Fibroblast of gingiva (primary cell): Measurements from ENCODE around the gene GRK5.
"Not testable (repeated sequence)": the region's sequence is repeated elsewhere in the genome, so short reads cannot be mapped to it uniquely, and the experiment has no call there.

Experiments
- DNase-seq: peaks from one replicate; pipeline ENCODE4 v3.0.0-alpha.2; 2011; ENCODE audit warnings: low read depth

Gene GRK5

DNA sequence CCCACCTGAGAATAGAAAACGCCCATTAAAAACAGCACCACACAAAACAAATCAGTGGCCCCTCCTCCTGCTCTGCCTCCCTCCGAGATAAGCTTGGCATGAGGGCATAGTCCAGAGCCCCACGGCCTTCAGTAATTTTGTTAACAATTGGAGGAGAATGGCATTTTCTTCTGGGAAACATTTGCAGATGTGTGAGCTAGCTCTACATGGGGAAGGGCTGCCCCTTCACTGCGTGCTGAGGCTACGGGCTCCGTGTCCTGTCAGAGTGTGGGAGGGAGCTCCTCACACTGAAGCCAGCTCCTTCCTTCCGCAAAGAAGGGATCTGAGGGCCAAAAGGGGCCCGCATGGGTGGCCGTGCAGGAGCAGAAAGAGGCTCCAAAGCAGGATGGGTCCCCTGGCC is 15.2 kb downstream of the GRK5 start:
- no peak for DNase-seq

DNA sequence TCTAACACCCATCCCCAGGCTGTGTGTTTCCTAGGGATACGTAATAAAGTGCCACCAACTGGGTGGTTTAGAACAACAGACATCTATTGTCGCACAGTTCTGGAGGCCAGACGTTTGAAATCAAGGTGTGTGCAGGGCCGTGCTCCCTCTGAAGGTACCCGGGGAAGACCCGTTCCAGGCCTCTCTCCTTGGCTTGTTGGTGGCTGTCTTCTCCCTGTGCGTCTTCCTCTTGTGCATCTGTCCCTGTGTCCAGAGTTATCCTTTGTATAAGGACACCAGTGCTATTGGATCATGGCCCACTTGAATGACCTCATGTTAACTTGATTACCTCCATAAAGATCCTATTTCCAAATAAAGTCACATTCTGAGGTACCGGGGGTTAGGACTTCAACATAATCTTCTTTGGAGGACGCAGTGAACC is 15.6 kb downstream of the GRK5 start:
- DNase-seq: no peak

DNA sequence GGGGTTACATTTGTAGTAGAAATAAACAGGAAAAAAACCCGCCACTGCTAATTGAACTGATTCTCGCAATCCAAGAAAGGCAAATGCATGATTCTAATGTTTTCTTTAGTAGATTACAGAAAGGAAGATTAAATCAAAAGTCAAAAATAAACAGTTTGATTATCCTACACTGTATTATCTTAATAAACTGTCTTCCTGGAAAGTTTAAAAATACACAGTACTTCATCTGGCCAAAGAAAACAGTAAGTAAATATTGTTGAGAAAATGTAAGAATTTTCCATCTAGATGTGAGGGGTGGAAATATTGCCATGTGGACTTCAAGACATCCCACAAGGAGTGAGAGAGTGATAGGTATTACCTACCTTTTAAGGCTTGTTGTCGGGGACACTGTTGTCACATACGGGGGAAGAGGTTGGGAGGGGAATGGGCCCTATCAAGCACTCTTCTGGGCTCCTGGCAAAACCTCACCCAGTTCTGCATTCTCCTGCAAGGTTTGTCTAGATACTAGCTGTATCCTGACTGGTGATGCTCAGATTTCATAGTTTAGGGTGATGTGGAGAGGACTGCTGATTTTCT is 17.8 kb downstream of the GRK5 start:
- DNase-seq: no peak

DNA sequence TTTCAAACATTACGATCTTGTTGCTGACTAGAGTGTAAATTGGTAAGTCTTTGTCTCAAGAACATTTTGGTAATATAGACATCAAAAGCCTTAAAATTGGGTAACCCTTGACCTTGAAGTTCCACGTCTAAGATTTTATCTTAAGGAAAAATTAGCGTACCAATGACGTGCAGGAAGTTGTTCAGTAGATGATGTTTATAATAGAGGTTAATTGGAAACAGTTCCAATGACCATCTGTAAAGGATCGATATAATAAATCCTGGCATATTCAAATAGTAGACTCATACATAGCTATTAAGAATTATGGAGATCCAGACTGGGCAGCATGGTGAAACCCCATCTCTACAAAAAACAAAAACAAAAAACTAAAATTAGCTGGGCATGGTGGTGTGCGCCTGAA is 20.5 kb downstream of the GRK5 start:
- DNase-seq: no peak

DNA sequence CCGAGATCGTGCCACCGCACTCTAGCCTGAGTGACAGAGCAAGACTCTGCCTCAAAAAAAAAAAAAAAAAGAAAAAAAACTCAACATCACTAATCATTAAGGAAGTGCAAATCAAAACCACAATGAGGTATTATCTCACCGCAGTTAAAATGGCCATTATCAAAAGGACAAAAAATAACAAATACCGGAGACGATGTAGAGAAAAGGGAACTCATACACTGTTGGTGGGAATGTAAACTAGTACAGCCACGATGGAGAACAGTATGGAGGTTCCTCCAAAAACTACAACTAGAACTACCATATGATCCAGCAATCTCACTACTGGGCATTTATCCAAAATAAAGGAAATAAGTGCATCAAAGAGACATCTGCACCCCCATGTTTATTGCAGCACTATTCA is 24.3 kb downstream of the GRK5 start:
- DNase-seq: no peak

DNA sequence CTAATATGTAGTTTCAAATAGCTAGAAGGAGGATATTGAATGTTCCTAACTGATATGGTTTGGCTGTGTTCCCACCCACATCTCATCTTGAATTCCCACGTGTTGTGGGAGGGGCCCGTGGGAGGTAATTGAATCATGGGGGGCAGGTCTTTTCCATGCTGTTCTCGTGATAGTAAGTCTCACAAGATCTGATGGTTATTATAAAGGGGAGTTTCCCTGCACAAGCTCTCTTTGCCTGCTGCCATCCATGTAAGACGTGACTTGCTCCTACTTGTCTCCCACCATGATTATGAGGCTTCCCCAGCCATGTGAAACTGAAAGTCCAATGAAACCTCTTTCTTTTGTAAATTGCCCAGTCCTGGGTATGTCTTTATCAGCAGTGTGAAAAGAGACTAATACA is 25.1 kb downstream of the GRK5 start:
- not testable (repeated sequence) for DNase-seq

DNA sequence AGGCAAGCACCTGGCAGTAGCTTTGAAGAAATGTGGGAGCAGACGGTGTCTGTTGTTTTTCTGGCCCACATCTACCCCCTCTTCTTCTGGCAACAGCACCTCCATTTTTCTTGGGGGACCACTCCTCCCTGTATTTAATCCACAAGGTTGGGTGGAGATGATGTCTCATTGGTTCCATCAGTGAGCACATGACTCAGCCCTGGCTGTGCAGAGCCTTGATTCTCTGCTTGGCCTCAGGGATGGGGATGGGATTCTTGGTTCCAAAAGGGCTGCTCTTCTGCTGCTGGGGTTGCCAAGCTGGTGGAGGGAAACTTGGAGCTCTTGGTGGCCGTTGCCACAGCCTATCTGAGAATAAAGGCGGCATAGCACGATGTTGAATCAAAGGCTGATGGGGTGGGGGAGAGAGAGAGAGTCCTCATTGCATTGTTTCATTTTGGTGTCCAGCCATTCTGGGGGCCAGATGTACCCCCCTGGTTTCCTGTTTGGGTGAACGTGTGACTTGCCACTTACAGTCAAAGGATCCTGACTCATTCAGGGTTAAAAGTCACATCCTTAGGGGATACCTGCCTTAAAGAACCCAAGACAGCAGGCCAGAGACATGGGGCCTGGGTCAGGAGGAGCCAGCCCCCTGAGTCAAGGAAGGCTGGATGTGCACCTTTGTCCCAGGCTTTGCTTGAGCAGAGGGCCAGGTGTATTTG is 25.9 kb downstream of the GRK5 start:
- DNase-seq: no peak

DNA sequence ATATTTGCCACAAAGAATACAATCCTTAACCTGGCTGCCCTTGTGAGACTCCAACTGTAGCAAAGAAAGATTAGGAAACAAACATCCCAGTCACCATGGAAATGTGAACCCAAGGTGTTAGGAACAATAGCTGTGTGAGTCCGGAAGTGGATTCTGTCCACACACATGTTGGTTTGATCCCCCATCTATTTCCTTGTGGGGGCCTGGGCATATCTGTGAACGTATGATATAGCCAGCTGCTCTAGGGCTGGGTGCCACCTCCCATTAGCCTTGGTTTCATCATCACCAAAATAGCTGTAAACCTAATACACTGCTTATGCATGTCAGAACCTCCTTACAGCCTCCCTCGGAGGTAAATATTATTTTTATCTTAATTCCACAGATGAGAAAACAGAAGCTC is 26.4 kb downstream of the GRK5 start:
- peak; percentile 32 for DNase-seq

DNA sequence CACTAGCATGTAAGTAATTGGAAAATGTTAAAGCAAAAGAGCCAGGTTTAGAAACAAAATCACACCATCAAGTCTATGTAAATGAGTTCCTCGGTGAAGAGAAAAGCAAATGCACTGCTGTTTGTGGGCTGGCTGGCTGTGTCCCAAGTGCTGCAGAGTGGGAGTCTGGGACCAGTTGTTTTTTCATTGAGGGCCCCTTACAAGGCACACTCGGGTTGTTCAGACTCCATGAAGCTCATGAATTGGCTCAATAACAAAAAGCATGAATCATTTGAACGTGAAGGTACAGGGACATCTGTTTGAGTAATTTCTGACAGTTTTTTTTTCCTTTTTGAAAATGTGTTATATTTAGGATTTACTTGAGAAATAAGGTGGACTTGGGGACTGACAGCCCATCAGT is 28.0 kb downstream of the GRK5 start:
- DNase-seq: no peak

DNA sequence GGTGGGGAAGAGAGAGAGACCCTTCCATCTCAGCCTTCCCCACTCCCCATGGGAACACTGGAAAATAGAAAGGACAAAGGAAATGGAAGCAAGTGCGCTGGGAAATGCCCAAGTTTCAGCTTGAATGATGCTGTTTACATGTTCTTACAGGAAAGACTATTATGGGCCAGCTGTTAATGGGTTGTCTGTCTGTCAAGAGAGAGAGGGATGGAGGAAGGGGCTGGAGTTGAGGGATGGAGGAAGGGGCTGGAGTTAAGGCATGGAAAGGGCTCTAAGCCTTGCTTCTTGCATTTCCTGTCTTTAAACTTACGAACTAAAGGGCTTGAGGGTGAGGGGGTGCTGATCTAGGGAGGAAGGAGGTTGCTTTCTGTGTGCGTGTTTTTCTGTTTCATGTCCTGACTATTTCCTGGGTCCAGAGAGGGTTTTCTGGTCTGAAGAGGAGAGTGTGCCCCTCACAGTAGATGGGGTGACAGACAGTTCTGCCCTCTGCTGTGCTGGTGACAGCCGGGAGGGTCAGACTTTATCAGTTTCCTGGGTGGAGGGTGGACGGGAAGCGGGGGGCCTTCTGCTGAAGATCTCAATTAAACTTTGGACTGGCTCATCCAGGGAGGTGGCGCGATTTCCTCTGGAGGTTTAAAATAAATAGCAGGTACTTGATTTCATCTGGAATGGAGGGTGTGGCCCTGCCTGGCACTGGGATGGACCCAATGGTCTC is 30.5 kb downstream of the GRK5 start:
- no peak for DNase-seq

DNA sequence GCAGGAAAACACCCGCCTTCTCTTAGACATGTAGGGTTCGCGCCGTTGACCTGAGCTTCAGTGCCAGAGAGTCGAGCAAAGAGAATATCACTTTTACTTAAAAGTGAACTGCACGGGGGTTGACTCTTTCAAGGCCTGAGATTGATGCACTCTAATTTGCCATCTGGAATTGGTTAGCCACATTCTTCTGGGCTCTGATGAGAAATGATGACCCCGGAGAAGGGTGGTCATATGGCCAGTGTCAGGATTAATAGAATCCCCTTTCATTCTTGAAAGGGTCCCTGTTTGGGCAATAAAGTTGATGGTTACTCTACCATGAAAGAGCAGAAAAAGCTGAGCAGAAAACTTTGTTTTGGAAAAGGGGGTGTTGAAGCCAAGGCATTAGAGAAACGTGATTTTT is 31.2 kb downstream of the GRK5 start:
- DNase-seq: no peak

DNA sequence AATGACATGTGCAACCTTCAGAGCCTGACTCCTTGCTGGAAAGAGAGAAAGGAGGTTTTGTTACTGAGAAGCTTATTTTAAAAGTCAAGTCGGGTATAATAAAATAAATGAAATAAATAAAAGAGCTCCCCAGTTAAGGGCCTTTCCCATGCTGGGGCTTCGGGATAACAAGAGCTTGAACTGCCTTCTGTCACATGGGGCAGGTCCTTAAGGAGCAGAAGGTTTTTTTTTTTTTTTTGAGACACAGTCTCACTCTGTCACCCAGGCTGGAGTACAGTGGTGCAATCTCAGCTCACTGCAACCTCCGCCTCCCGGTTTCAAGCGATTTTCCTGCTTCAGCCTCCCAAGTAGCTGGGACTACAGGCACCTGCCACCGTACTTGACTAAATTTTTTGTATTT is 31.6 kb downstream of the GRK5 start:
- not testable (repeated sequence) for DNase-seq

DNA sequence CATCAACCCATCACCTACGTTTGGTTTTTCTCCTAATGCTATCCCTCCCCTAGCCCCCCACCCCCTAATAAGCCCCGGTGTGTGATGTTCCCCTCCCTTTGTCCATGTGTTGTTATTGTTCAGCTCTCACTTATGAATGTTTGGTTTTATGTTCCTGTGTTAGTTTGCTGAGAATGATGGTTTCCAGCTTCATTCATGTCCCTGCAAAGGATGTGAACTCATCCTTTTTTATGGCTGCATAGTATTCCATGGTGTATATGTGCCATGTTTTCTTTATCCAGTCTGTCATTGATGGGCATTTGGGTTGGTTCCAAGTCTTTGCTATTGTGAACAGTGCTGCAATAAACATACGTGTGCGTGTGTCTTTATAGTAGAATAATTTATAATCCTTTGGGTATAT is 32.3 kb downstream of the GRK5 start:
- DNase-seq: not testable (repeated sequence)

DNA sequence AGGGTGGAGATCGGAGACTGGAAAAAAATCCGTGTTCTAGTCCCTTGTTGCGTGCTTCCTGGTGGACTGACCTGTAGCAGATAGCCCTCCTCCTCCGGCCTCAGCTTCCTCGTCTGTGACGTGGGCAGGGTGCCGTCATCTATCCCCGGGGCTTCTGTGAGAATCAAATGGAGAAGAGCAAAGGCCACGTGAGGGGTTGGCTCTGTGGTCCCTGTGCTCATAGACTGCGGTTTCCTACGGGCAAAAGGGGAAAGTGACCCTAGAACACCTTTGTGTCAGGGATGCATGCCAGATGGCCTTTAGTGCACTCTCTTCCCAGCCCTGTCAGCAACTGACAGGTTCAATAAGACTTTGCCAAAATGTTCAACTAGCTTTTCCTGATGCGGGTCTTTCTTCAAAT is 33.7 kb downstream of the GRK5 start:
- no peak for DNase-seq

DNA sequence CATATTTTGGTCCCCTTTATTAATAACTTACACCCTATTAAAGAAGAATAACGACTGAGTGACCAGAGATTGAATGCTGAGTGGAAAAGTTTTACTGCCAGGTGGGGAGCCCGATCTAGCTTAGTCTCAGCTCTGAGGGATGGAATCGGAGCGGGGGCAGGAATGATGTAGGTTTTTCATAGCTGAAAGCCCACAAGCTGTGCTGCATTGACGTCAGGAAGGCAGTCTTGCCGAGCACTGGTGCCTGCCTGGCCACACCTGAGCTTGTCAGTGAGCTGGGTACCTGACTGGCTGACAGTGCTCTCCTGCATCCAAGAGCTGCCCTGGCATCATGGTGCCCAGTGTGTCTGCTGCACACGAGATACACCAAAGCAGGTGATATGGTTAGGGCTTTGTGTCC is 34.8 kb downstream of the GRK5 start:
- no peak for DNase-seq

DNA sequence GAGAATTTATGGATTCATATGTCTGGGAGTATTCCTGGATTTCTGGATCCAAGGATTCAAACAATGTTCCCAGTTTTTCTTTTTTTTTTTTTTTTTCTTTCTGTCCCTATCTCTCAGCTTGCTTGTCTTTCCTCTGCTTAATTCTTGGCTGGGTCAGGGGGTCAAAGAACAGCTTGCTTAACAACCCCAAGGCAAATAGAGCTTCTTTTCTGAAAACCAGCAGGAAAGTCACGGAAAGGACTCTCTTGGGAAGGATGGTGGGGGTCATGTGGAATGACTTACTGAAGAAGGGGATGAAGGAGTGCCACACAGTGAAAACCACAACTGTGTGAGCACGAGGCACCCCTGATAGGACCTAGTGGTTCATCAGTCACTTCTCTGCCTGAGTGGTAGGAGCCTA is 36.1 kb downstream of the GRK5 start:
- DNase-seq: no peak

DNA sequence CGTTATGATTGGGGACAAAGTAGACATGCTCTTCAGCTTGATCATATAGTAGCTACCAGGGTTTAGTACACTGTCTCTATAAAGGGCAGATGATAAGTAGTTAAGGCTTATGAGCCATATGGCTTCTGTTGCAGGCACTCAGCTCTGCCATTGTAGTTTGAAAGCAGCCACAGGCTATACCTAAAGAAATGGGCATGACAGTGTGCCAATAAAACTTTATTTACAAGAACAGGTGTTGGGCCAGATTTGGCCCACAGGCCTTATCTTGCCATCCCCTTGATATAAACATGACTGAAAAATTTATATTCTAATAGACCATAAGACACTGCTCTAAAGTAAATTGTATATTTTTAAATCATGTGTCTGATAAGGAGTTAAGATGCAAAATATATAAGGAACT is 36.6 kb downstream of the GRK5 start:
- no peak for DNase-seq

DNA sequence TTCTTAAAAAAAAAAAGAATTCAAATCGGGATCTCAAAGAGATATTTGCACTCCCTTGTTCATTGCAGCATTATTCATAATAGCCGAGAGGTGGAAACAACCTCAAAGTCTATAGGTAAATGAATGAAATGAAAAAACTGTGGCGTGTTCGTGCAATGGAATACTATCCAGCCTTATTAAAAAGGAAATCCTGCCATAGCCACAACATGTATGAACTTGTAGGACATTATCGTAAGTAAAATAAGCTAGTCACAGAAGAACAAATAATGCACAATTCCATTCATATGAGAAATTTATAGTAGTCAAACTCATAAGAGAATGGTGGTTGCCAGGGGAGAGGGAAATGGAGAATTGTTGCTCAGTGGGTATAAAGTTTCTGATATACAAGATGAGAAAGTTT is 37.9 kb downstream of the GRK5 start:
- DNase-seq: no peak

DNA sequence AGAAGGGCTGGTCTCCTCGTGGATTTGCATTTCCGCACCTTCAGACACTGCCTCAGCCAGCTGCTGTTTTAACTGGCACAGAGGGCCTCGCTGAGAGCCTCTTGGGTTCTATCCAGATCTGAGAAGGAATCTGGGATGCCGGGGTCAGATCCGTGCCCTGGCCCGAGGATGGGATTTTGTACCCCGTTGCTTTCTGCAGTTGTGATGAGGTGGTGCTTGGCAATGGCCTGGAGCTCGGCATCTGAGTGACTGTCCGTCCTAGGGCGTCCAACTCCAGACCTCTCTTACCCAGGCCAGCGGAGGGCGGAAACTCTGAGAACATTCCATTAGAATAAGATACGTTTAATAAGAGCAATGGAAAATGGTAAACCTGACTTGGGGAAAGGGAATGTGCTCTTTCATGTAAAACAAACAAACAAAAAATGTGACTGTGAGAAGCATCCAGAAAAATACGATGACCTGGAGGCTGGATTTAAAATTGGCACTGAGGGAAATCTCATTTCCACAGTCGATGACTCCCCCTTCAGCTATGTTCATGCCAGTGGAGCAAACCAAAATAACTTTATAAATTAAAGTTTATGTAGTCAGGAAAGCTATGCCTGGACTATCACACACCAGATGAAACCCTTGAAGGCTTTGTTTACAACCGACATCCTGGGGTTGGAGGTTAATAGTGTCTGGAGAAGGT is 39.6 kb downstream of the GRK5 start:
- peak; percentile 98 for DNase-seq

DNA sequence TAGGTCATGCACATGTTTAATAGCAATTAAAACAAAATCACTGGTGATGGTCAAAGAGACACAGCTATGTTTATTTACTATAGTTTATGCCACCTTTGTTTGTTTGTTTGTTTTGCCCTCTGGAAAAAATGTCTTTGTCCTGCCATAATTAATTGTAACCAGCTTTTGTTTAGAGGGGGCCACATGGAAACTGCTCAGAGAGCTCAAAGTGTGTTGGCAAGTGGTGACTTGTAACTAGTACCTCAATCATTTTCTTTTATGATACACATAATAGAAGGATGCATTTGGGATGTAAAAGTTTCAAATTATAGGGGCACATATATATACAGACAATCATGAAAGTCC is 40.2 kb downstream of the GRK5 start:
- no peak for DNase-seq

DNA sequence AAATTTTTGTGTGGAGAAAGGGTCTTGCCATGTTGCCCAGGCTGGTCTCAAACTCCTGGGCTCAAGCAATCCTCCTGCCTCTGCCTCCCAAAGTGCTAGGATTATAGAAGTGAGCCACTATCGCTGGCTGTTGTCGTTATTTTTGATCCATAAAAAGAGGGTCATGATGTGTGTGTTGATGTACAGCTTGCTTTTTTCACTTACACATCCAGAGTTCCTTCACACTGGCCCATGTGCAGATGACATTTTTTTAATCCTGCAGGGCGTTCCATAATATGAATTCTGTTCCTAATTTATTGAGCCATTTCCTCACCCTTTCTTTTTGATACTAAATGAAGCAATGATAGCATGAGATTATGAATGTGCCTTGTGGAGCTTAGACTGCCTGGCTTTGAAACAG is 40.8 kb downstream of the GRK5 start:
- no peak for DNase-seq

DNA sequence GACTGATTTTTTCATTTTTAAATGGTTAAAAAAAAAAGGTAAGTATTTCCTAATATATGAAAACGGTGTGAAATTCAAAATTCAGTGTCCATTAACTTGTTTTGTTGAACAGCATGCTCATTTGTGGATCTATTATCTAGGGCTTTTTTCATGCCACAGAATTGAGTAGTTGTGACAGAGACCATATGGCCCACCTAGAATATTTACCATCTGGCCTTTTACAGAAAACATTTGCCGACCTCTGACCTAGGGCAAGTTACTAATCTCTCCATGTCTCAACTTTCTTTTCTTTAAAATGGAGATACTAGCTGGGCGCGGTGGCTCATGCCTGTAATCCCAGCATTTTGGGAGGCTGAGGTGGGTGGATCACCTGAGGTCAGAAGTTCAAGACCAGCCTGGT is 41.3 kb downstream of the GRK5 start:
- no peak for DNase-seq

DNA sequence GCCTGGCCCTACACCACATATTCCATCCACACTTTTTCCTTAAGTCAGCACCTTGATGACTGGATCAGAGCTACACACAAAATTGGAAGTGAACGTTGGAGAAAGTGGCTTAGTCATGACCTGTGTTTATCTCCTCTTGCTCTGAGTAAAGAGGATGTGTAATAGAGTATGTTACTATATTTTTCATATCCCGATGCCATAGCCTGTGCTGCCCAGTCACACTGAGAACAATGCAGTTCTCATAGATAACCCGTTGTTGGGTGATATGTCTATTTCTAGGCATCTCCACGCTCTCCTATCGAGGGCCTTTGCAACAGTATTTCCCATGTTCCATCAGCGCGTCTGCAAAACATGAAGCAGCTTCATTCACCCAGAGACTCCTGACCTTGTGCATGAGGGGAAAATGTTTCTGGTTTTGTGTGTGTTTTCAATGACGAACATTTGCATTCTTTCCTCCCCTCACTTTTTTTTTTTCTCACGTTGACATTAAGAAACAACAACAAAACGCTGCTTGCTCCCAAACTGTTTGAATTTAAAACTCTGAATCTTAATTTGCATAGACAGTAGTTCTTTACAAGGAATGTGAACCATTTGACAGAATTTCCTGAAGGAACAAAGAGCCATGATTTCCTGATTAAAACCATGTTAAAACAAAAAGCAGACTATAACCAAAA is 43.4 kb downstream of the GRK5 start:
- DNase-seq: peak; percentile 95
